ENCODE data around the gene FAM131A. TPM values are rescaled to one million over a fixed set of nuclear protein-coding genes. Genes with fewer than 3 reads are reported as not detected.
"Not testable (repeated sequence)": the region's sequence is repeated elsewhere in the genome, so short reads cannot be mapped to it uniquely, and the experiment has no call there.

Gene FAM131A
- polyA plus RNA-seq, 1 donor from 2014 or later = 2.6 TPM

DNA sequence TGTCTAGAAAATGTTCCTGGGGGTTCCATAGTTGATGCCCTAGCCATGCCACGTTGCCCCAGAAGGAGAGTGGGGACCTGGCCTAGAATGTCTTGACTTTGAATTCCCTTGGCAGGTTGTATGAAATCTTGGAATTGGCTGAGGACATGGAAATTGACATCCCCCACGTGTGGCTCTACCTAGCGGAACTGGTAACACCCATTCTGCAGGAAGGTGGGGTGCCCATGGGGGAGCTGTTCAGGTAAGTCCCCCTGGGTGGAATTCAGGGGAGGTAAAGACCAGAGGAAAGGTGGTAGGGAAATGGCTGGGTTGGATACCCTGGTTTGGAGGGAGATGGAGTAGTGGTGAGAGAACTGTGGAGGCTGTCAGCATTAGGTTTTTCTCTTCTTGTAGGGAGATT lies 8.9 kb upstream of the FAM131A start:
- Mint-ChIP-seq H3K9me3 (no peaks in the 10 kb centered on the region), H3K27me3 (no peaks in the 10 kb centered on the region), H3K4me3 (no peak overlapping the region), H3K36me3 (peaks cover 5% of the 10 kb centered on the region), H3K4me1 (peaks cover 0 to 3% (median 0%) of the 10 kb centered on the region in 3 donors), H3K27ac (peak overlapping the region in 2 of 3 donors; percentile 74 to 89)

DNA sequence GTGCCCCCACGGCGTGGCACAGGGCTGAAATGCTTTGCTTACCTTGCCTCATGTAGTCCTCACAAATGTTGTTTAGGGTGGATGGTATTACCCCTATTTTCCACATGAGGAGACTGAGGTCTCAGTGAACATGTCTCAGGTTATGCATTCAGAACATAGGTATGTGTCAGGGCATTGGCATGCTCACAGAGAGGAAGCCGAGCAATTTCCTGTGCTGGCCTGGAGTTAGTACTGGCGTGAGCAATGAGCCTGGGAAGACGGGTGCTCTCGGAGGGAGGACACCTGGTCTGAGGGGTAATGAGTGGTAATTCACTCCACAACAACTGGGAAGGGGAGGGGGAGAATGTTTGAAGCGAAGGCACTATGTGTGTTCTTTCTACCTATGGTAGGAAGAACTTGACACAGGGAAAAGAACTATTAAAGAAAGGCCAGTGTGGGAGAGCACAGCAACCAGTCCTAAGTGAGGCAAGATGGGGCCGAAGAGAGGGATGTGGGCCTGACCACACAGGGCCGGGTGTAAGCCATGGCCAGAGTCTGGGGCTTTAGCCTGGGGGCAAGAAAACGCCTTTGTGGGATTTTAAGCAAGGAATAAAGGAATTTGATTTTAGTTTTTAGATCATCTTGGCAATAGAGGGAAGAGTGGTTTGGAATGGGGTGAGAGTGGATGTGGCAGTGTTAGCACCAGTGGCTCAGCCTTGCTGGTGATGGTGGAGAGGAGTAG lies 4.9 kb upstream of the FAM131A start:
- Mint-ChIP-seq H3K9me3 (no peaks in the 10 kb centered on the region), H3K4me1 (peaks cover 5 to 17% (median 14%) of the 10 kb centered on the region in 3 donors), H3K27me3 (no peaks in the 10 kb centered on the region), H3K36me3 (peaks cover 6% of the 10 kb centered on the region), H3K27ac (peak overlapping the region in 2 of 3 donors; percentile 11 to 25), H3K4me3 (peak overlapping the region in 1 of 4 donors; percentile 67)

DNA sequence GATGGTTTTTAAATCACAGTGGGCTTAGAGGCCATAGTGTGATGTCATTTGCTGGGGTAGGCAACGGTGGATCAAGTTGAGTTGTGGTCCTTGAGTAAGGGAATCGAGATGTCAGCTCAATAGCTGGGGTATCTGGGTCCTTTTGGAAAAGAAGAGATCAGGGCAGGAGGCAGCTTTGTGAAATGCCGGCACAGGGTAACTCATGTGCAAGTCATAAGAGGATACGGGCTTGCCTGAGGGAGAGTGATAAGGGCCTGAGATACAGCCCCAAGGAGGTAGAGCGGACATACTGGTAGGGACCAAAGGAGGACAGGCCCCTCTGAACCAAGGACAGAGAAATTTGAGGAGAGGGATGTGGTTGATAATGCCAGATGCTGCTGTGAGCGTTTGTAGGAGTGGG lies 4.2 kb upstream of the FAM131A start:
- peaks cover 6% of the 10 kb centered on the region for H3K36me3 Mint-ChIP-seq
- peaks cover 5 to 21% (median 17%) of the 10 kb centered on the region in 3 donors for H3K4me1 Mint-ChIP-seq
- H3K4me3 Mint-ChIP-seq = peak overlapping the region in 1 of 4 donors; percentile 67
- no peaks in the 10 kb centered on the region for H3K9me3 Mint-ChIP-seq
- H3K27ac Mint-ChIP-seq = peak overlapping the region in 2 of 3 donors; percentile 11 to 96
- H3K27me3 Mint-ChIP-seq = no peaks in the 10 kb centered on the region

DNA sequence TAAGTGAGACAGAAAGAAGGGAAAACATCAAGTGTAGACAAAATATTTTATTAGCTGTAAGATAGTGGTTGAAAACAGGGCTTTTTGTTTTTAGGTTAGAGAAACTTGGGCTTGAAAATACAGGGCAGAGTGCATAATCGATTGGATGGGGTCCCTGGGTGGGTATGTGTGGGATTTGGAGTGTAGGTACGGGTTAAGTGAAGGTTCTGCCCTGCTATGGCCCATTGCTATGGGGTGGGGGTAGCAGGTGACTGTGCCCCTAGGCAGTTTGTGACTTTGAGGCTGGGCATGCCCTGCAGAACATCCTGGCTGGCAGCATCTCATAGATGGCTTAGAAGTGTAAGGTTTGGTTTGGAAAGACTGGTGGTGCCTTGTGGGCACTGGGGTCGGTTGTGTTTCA lies 3.7 kb upstream of the FAM131A start:
- Mint-ChIP-seq H3K27me3 (no peaks in the 10 kb centered on the region), H3K4me3 (peak overlapping the region in 1 of 4 donors; percentile 67), H3K4me1 (peaks cover 5 to 21% (median 17%) of the 10 kb centered on the region in 3 donors), H3K27ac (peak overlapping the region; percentile 59 to 96 (median 94)), H3K9me3 (no peaks in the 10 kb centered on the region), H3K36me3 (peaks cover 4% of the 10 kb centered on the region)

DNA sequence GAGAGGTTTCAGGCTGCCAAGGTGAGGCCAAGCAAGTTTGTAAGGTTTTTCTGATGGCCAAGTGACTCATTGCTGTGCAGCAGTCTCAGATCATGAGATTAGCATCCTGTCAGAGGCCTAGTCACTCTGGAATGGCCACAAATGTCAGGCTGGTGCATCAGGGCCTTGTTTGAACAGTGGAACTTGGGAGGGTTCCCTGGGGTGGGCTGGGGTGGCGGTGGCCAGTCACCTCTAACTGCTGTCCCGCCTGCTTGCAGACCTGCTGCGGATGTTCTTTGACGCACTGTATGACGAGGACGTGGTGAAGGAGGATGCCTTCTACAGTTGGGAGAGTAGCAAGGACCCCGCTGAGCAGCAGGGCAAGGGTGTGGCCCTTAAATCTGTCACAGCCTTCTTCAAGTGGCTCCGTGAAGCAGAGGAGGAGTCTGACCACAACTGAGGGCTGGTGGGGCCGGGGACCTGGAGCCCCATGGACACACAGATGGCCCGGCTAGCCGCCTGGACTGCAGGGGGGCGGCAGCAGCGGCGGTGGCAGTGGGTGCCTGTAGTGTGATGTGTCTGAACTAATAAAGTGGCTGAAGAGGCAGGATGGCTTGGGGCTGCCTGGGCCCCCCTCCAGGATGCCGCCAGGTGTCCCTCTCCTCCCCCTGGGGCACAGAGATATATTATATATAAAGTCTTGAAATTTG lies 2.8 kb upstream of the FAM131A start:
- Mint-ChIP-seq H3K27me3 (no peaks in the 10 kb centered on the region), H3K4me1 (peaks cover 5 to 21% (median 17%) of the 10 kb centered on the region in 3 donors), H3K4me3 (peak overlapping the region in 3 of 4 donors; percentile 5 to 81 (median 54)), H3K36me3 (peaks cover 4% of the 10 kb centered on the region), H3K9me3 (no peaks in the 10 kb centered on the region), H3K27ac (peak overlapping the region; percentile 94 to 96 (median 95))

DNA sequence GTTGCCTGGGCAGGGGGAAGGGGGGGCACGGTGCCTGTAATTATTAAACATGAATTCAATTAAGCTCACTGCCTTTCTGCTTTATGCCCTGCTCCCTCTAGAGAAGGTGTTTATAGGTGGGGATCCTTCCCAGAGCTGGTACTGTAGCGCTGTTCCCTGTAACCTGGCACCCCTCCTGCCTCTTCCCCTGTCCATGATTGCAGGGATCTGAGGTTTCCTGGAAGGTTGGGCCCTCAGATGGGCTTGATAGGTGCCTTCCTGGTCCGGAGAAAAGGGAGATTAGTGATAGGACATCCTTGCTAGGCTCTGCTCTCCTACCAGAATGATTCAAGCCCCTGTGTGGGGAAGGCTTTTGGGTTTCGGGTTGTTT lies 2.1 kb upstream of the FAM131A start:
- no peaks in the 10 kb centered on the region for H3K27me3 Mint-ChIP-seq
- H3K9me3 Mint-ChIP-seq = no peaks in the 10 kb centered on the region
- H3K4me1 Mint-ChIP-seq = peaks cover 5 to 21% (median 17%) of the 10 kb centered on the region in 3 donors
- peaks cover 2% of the 10 kb centered on the region for H3K36me3 Mint-ChIP-seq
- peak overlapping the region; percentile 94 to 96 (median 95) for H3K27ac Mint-ChIP-seq
- H3K4me3 Mint-ChIP-seq = peak overlapping the region; percentile 81 to 96 (median 90)

DNA sequence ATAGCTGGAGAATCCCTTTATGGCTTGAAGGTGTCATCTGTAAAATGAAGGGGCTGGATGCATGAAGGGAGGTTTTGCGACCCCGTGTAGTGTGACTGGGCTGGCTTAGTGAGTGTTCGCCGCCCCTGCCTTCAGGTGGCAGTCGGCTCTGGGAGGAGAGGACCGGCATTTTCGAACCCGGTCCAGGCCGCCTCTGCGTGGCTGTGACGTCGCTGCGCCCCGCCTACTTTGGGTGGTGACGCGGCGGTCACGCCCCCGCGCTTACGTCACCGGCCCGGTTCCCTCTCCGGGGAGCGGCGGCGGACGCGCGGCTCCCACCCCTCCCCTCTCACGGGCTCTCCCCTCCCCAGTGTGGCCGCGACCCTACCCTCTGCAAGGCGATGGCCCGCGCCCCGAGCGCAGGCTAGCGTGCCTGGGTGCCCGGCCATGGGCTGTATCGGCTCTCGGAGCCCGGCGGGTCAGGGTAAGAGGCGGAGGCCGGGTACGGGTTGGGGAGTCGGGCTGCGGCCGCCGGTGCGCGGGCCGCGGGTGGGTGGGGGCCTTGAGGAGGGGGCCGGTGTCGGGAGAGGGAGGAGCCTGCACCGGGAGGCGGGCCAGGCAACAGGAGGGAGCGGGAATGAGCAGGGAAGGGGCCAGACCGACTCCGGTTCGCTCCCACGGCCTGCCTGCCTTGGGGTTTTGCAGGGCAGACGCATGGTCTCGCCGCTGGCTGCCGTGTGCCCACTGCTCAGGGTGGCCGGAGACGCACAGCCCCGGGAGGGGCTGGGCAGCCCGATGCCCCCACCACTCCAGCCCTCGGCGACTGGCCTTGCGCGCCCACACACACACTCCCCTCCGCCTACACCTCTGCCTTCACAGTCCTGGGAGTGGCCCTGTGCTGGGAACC lies 1.5 kb upstream of the FAM131A start:
- Mint-ChIP-seq H3K36me3 (peaks cover 6% of the 10 kb centered on the region), H3K27me3 (no peaks in the 10 kb centered on the region), H3K4me3 (peak overlapping the region; percentile 83 to 96 (median 90)), H3K27ac (peak overlapping the region; percentile 94 to 96 (median 95)), H3K4me1 (peaks cover 5 to 21% (median 17%) of the 10 kb centered on the region in 3 donors), H3K9me3 (no peaks in the 10 kb centered on the region)

DNA sequence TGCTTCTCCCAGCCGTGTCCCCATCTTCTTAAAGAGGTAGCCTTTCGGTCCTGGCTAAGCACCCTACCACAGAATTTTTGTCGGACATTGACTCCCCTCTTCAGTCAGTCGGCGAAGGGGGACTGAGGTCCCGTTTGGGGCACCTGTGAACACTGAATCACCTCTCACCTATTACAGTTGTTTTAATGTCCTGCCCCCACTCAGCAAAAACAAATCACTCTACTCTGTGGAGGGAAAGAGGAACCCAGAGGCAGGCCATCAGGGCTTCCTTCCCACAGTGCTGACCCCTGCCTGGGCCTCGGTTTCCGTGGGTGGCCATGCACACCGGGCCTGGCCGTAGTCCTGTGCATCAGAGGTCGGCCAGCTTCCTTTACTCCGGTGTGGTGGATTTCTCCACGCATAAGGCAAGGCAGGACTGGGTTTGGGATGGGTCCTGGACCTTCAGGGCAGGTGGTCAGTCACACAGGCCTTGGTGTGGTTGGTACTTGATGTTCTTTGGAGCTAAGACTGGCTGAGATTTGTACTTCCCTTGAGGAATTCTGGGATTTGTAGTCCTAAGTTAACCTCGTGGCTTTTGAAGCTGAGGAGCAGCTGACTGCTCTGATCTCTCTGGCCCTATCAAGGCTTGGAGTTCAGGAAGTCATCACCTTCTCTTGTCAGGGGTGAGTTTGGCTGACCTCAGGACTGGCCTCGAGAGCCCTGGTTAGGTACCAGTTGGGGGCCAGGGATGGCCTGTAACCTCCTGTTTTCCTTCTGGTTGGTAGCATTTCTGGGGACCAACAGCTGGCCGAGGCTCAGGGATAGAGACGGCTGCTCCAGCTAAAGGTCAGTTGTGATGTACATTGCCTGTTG lies 627 bp upstream of the FAM131A start:
- H3K4me3 Mint-ChIP-seq = peak overlapping the region; percentile 83 to 96 (median 90)
- peaks cover 5 to 23% (median 17%) of the 10 kb centered on the region in 3 donors for H3K4me1 Mint-ChIP-seq
- H3K9me3 Mint-ChIP-seq = no peaks in the 10 kb centered on the region
- H3K36me3 Mint-ChIP-seq = peaks cover 8% of the 10 kb centered on the region
- no peaks in the 10 kb centered on the region for H3K27me3 Mint-ChIP-seq
- H3K27ac Mint-ChIP-seq = peak overlapping the region; percentile 61 to 92 (median 87)

DNA sequence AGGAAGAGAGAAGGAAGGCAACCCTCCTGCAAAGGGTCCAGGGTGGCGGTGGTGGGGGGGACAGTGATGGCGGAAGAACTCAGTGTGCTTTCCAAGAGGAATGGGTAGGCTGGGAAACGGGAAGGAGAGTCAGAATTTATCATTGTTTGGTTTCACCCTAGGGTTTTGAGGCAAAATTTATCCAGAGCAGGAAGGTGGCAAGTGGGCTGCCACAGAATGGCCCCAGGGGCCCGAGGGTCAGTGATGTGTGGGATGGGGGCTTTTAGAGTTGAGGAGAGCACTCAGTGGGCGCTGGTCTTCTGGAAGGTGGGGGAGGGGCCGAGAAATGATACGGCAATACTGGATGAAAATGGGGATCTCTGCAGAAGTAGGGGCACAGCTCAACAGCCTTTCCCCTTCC lies 581 bp downstream of the FAM131A start:
- Mint-ChIP-seq H3K27ac (peak overlapping the region in 2 of 3 donors; percentile 15 to 87), H3K4me1 (peaks cover 5 to 22% (median 17%) of the 10 kb centered on the region in 3 donors), H3K9me3 (no peaks in the 10 kb centered on the region), H3K27me3 (no peaks in the 10 kb centered on the region), H3K36me3 (peaks cover 8% of the 10 kb centered on the region), H3K4me3 (peak overlapping the region in 3 of 4 donors; percentile 79 to 83 (median 83))

DNA sequence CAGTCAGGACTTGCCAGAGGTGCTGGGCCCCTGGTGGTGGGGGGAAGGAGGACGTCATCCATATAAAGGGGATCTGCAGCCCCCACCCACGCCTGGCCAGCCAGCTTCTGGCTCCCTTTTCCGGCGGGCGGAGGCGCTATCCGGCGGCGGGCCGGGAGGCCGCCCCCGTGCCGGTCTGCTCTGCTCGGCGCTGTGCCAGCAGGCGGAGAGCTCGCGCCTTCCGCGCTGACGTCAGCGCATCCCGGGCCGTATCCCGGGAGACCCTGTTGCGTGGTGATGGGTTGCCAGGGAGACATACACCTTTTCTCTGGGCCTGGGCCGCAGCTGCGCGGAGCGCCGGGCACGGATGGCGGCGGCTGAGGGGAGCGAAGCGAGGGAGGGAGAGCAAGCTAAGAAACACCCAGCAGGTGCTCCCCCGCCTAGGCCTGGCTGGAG lies 1.1 kb downstream of the FAM131A start:
- H3K4me3 Mint-ChIP-seq = peak overlapping the region in 2 of 4 donors; percentile 12 to 15

DNA sequence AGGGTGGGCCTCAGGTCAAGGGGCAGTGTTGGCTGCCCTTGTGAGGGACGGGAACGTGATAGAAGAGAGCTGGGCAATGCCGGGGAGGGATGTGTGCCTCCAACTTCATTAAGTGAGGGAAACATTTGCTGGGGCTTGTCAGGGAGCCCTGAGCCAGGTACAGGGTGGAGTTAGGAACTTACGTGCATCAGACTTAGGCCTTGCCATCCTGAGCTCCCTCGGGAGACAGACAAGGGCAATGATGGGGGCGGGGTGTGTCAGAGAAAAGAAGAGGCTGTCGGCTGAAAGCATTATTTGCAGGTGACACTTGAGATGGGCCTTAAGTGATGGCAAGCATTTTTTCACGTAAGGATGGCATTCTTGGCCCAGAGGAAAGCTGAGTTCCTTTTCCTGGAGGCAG lies 1.6 kb downstream of the FAM131A start:
- H3K4me3 Mint-ChIP-seq = peak overlapping the region in 2 of 4 donors; percentile 12 to 33
- H3K9me3 Mint-ChIP-seq = no peaks in the 10 kb centered on the region
- peak overlapping the region in 1 of 3 donors; percentile 40 for H3K27ac Mint-ChIP-seq
- peaks cover 8% of the 10 kb centered on the region for H3K36me3 Mint-ChIP-seq
- H3K27me3 Mint-ChIP-seq = no peaks in the 10 kb centered on the region
- peaks cover 5 to 22% (median 17%) of the 10 kb centered on the region in 3 donors for H3K4me1 Mint-ChIP-seq

More for the DNA sequence above, 1.1 kb downstream of the FAM131A start:
- Mint-ChIP-seq H3K4me1 (peaks cover 5 to 22% (median 17%) of the 10 kb centered on the region in 3 donors), H3K36me3 (peaks cover 8% of the 10 kb centered on the region), H3K27ac (peak overlapping the region in 1 of 3 donors; percentile 40), H3K27me3 (no peaks in the 10 kb centered on the region), H3K9me3 (no peaks in the 10 kb centered on the region)

DNA sequence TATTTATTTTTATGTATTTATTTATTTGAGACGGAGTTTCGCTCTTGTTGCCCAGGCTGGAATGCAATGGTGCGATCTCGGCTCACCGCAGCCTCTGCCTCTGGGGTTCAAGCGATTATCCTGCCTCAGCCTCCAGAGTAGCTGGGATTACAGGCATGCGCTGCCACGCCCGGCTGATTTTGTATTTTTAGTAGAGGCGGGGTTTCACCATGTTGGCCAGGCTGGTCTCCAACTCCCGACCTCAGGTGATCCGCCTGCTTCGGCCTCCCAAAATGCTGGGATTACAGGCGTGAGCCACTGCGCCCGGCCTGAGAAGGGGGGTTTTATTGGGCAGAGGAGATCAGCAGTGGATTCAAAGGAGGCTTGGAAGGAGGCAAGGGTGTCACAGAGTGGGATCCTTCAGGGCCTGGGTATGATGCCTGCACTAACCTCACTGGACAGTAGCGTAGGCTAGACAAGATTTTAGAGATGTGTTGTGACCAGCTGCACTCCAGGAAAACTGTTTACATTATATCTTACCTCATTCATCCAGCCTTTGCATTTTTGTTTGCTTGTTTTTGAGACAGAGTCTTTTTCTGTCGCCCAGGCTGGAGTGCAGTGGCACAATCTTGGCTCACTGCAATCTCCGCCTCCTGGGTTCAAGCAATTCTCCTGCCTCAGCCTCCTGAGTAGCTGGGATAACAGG lies 2.2 kb downstream of the FAM131A start:
- not testable (repeated sequence) for H3K36me3 Mint-ChIP-seq, H3K27ac Mint-ChIP-seq, H3K4me3 Mint-ChIP-seq, H3K27me3 Mint-ChIP-seq, H3K9me3 Mint-ChIP-seq
- peaks cover 5 to 22% (median 17%) of the 10 kb centered on the region in 3 donors for H3K4me1 Mint-ChIP-seq

DNA sequence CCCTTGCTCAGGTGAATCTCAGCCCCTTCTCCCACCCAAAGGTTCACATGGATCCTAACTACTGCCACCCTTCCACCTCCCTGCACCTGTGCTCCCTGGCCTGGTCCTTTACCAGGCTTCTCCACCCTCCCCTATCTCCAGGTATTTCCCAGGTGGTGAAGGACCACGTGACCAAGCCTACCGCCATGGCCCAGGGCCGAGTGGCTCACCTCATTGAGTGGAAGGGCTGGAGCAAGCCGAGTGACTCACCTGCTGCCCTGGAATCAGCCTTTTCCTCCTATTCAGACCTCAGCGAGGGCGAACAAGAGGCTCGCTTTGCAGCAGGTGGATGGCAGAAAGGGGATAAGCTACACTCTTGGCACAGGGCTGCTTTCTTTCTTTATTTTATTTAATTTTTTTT lies 4.5 kb downstream of the FAM131A start:
- Mint-ChIP-seq H3K4me3 (no peak overlapping the region), H3K36me3 (peaks cover 6% of the 10 kb centered on the region), H3K4me1 (peaks cover 0 to 11% (median 6%) of the 10 kb centered on the region in 3 donors), H3K9me3 (no peaks in the 10 kb centered on the region), H3K27me3 (no peaks in the 10 kb centered on the region), H3K27ac (no peak overlapping the region)

Data from IgD-negative memory B cell (primary cell).